ENCODE data around the gene INAFM1. TPM values are rescaled to one million over a fixed set of nuclear protein-coding genes. Genes with fewer than 3 reads are reported as not detected.
A peak's percentile ranks its signal among the peaks of the same experiment; 100 is the strongest.

INAFM1 gene
- total and polyA plus RNA-seq, 2 donors (not counting 3 experiments of a cell fraction or from before 2014, with no cell fraction given) = 2.8 to 8.3 TPM

GRCh38 chr19:47274891-47275761 is 441 bp downstream of the INAFM1 start:
- no peaks in the 10 kb centered on the region for H4K20me1 ChIP-seq (replicated peaks; ENCODE audit: control insufficient read depth, extremely low read depth, insufficient read depth, low read length)
- H3K4me3 ChIP-seq (replicated peaks in 1 of 3; ENCODE audit: insufficient read depth in 1 of 3, low read depth in 1 of 3, low read length in 3 of 3) = peak overlapping the region; percentile 22 to 46 (median 42)
- H3K79me2 ChIP-seq (ENCODE audit: control insufficient read depth, insufficient read depth, low read length) = no peaks in the 10 kb centered on the region
- DNase-seq (ENCODE audit: low read depth, low spot score) (peak; percentile 42), FAIRE-seq (no peak)
- peak overlapping the region; percentile 45 for H2AFZ ChIP-seq (ENCODE audit: low read depth, low read length)
- H3K27ac ChIP-seq (ENCODE audit: insufficient read depth, low read depth, low read length) = no peak overlapping the region
- POLR2A ChIA-PET = interaction anchor here (1.2 to 2.4 kb wide), 3 partner anchors 14 to 31 kb away, joined by 3 to 17 read pairs (median 3); partner anchors contain the start of gene CCDC9
- H3K4me1 ChIP-seq (ENCODE audit: control insufficient read depth, extremely low read depth, insufficient read depth, low read length) = peaks cover 13% of the 10 kb centered on the region
- intact Hi-C loops (cut with micrococcal nuclease) (loop anchor here (1.0 to 5.0 kb wide), 2 partner anchors 47 to 72 kb away; partner anchors contain the start of gene DHX34), dilution Hi-C loops (cut with MboI; ENCODE audit: extremely low pct_ligation_motif_present, low sequenced_read_pairs) (no loop called here)
- no peaks in the 10 kb centered on the region for H3K27me3 ChIP-seq (ENCODE audit: control insufficient read depth in 2 of 2, insufficient read depth in 2 of 2, low read length in 2 of 2)
- TSS peak; percentile 58 for BruUV-seq (replicated peaks)
- TF ChIP-seq FOS (IDR thresholded peaks at IDR 0.05; ENCODE audit: borderline replicate concordance, insufficient read depth, low read length) (no peak), POLR2AphosphoS5 (IDR thresholded peaks at IDR 0.05; ENCODE audit: insufficient read depth, low read depth, low read length) (no peak), JUN (IDR thresholded peaks at IDR 0.05; ENCODE audit: borderline replicate concordance, insufficient read depth, insufficient read length, low read depth) (no peak), EZH2 (IDR thresholded peaks at IDR 0.05; ENCODE audit: borderline replicate concordance, low read depth, low read length, severe bottlenecking) (peak; percentile 31)
- peaks cover 0 to 11% of the 10 kb centered on the region in 2 experiments for H3K36me3 ChIP-seq (ENCODE audit: control insufficient read depth in 2 of 2, extremely low read depth in 1 of 2, insufficient read depth in 2 of 2, low read length in 2 of 2)
- CTCF ChIA-PET = interaction anchor here (1.0 to 3.8 kb wide), 9 partner anchors 9 to 468 kb away, joined by 3 to 12 read pairs (median 5); partner anchors contain the start of genes CCDC9 and DHX34
- no peaks in the 10 kb centered on the region for H3K9me1 ChIP-seq (replicated peaks; ENCODE audit: control insufficient read depth, extremely low read depth, insufficient read depth, low read length)
- H3K9ac ChIP-seq (replicated peaks; ENCODE audit: extremely low read depth, insufficient read depth, low read length) = no peak overlapping the region
- H3K4me2 ChIP-seq (ENCODE audit: insufficient read depth, low read length) = peak overlapping the region; percentile 47
- no peaks in the 10 kb centered on the region for H3K9me3 ChIP-seq (replicated peaks; ENCODE audit: control insufficient read depth, insufficient read depth, low read length)

All from endothelial cell of umbilical vein (primary cell).